IPS DF 6.9 (cell line): ENCODE measurements around the gene MARS1.
"Not testable (repeated sequence)": the region's sequence is repeated elsewhere in the genome, so short reads cannot be mapped to it uniquely, and the experiment has no call there.

Source experiments
- DNase-seq: peaks from one replicate; pipeline ENCODE4 v3.0.0-alpha.2; 2013; ENCODE audit warnings: low read depth, low spot score
- H3K27ac ChIP-seq: one replicate; pipeline ENCODE4 v1.5.1; 2013; ENCODE audit warnings: low read length, control low read depth
- H3K27me3 ChIP-seq: 2 replicates; pipeline ENCODE4 v1.6.1; 2013; ENCODE audit warnings: mild to moderate bottlenecking, low read length; ENCODE audit not compliant: control insufficient read depth, insufficient read depth
- H3K36me3 ChIP-seq: 2 replicates; pipeline ENCODE4 v1.6.1; 2013; ENCODE audit warnings: low read length; ENCODE audit not compliant: control insufficient read depth, insufficient read depth
- H3K4me1 ChIP-seq: 2 replicates; pipeline ENCODE4 v1.6.1; 2013; ENCODE audit warnings: low read length; ENCODE audit not compliant: control insufficient read depth, insufficient read depth
- H3K4me3 ChIP-seq: 2 replicates; pipeline ENCODE4 v1.5.1; 2013; ENCODE audit warnings: mild to moderate bottlenecking, low read length
- H3K9me3 ChIP-seq: 2 replicates; pipeline ENCODE4 v1.6.1; 2013; ENCODE audit warnings: low read length, inconsistent platforms; ENCODE audit not compliant: control insufficient read depth, insufficient read depth
- WGBS: extraction: QIAGEN DNeasy Blood & Tissue Kit; methylation state at CpG from one replicate; pipeline ENCODE4 v1.1.7; 2013; ENCODE audit warnings: mixed read lengths, missing lambda C conversion rate; ENCODE audit not compliant: insufficient read length, insufficient coverage; 5-methylcytosine and 5-hydroxymethylcytosine counted together

Gene MARS1

DNA sequence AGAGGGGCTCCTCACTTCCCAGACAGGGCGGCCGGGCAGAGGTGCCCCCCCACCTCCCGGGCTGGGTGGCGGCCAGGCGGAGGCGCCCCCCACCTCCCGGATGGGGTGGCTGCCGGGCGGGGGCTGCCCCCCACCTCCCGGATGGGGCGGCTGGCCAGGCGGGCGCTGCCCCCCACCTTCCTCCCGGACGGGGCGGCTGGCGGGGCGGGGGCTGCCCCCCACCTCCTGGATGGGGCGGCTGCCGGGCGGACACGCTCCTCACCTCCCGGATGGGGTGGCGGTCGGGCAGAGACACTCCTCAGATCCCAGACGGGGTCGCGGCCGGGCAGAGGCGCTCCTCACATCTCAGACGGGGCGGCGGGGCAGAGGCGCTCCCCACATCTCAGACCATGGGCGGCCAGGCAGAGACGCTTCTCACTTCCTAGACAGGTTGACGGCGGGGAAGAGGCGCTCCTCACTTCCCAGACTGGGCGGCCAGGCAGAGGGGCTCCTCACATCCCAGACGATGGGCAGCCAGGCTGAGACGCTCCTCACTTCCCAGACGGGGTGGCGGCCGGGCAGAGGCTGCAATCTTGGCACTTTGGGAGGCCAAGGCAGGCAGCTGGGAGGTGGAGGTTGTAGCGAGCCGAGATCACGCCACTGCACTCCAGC is 7.3 kb downstream of the MARS1 start:
- not testable (repeated sequence) for H3K9me3 ChIP-seq, H3K4me3 ChIP-seq, DNase-seq, H3K27me3 ChIP-seq, H3K4me1 ChIP-seq, H3K27ac ChIP-seq
- no CpG with 5 or more reads among the region's 48 CpGs for WGBS
- peaks cover 36% of the 10 kb centered on the region for H3K36me3 ChIP-seq

- Histone ChIP-seq H3K36me3 (peaks cover 27% of the 10 kb centered on the region), H3K27me3 (no peaks in the 10 kb centered on the region), H3K27ac (no peak overlapping the region), H3K4me3 (no peak overlapping the region), H3K9me3 (no peaks in the 10 kb centered on the region), H3K4me1 (no peaks in the 10 kb centered on the region)
- DNase-seq: no peak
Measured at GRCh38 chr12:57496822-57497221, 9.0 kb downstream of the MARS1 start.

DNA sequence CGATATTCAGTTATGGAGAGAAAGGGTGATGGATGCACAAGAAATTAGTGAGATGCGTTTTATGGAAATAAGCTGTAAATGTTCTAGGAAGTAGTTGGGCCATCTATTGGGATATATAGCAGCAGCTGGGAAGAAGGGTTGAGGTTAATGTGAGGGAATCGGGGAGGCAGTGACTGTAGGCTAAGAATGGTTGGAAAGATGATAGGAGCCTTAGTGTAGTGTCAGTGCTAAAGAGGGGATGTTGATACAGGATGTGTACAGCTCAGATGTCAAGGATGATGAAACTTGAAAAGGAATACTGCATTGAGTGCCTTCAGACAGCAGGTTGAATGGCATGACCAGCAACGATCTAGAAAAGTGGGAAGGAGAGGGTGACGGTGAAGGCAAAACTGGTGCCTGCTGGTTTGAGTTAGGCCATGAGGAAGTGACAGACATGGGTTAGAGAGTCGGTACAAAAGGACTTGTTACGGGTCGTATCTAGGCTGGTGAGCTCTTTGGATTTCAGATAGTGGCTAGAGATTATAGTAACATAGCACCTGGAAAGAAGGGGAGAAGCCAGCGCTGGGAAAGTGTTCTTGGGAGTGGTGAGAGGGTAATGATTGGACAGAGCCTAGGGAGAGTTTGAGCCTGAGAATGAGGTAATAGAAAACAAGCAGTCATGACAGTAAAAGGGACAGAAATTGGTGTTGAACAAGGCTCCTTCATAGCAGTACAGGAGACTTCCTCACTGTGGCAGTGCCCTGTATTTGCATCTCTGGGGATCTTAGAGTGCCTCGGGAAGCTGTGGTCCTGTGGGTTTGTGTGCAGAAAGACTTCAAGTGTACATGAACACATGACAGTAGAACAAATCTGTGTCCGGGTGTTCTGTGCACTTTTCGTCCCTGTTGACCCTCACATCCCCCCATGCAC is 9.6 kb downstream of the MARS1 start:
- H3K36me3 ChIP-seq: peaks cover 27% of the 10 kb centered on the region
- no peak overlapping the region for H3K27ac ChIP-seq
- H3K4me3 ChIP-seq: no peak overlapping the region
- DNase-seq: no peak
- no peaks in the 10 kb centered on the region for H3K27me3 ChIP-seq
- H3K9me3 ChIP-seq: no peaks in the 10 kb centered on the region
- WGBS: 100% methylated on average over 3 of the region's 12 CpGs
- no peaks in the 10 kb centered on the region for H3K4me1 ChIP-seq

GRCh38 chr12:57498132-57498502 is 10.2 kb downstream of the MARS1 start:
- Histone ChIP-seq H3K4me1 (no peaks in the 10 kb centered on the region), H3K27me3 (no peaks in the 10 kb centered on the region), H3K4me3 (no peak overlapping the region), H3K9me3 (no peaks in the 10 kb centered on the region), H3K27ac (no peak overlapping the region), H3K36me3 (peaks cover 24% of the 10 kb centered on the region)
- WGBS: no CpG with 5 or more reads among the region's 9 CpGs
- DNase-seq: no peak

- DNase-seq: no peak
- Histone ChIP-seq H3K27me3 (no peaks in the 10 kb centered on the region), H3K9me3 (no peaks in the 10 kb centered on the region), H3K4me1 (no peaks in the 10 kb centered on the region), H3K27ac (no peak overlapping the region), H3K36me3 (peaks cover 24% of the 10 kb centered on the region), H3K4me3 (no peak overlapping the region)
- no CpG with 5 or more reads among the region's 4 CpGs for WGBS
Measured at GRCh38 chr12:57498571-57498970, 10.7 kb downstream of the MARS1 start.

- Histone ChIP-seq H3K9me3 (no peaks in the 10 kb centered on the region), H3K36me3 (peaks cover 31% of the 10 kb centered on the region)
- no CpG with 5 or more reads among the region's 11 CpGs for WGBS
Measured at GRCh38 chr12:57500213-57500612, 12.3 kb downstream of the MARS1 start.

DNA sequence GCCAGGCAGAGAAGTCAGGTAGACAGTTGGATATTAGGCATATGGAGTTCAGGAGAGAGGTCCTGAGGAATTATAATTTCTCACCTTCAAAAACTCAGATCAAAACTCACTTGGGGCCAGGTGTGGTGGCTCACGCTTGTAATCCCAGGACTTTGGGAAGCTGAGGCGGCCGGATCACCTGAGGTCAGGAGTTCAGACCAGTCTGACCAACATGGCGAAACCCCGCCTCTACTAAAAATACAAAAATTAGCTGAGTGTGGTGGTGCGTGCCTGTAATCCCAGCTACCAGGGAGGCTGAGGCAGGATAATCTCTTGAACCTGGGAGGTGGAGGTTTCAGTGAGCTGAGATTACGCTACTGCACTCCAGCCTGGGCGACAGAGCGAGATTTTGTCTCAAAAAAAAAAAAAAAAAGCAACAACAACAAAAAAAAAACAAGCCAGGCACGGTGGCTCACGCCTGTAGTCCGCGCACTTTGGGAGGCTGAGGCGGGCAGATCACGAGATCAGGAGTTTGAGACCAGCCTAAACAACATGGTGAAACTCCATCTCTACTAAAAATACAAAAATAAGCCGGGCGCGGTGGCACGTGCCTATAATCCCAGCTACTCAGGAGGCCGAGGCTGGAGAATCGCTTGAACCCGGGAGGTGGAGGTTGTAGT is 14.6 kb downstream of the MARS1 start:
- not testable (repeated sequence) for DNase-seq, H3K4me1 ChIP-seq, H3K9me3 ChIP-seq, H3K27ac ChIP-seq, H3K4me3 ChIP-seq, H3K27me3 ChIP-seq
- peaks cover 34% of the 10 kb centered on the region for H3K36me3 ChIP-seq
- no CpG with 5 or more reads among the region's 22 CpGs for WGBS

More at GRCh38 chr12:57500213-57500612, 12.3 kb downstream of the MARS1 start:
- Histone ChIP-seq H3K4me1 (no peaks in the 10 kb centered on the region), H3K4me3 (no peak overlapping the region), H3K27me3 (no peaks in the 10 kb centered on the region), H3K27ac (no peak overlapping the region)
- no peak for DNase-seq

DNA sequence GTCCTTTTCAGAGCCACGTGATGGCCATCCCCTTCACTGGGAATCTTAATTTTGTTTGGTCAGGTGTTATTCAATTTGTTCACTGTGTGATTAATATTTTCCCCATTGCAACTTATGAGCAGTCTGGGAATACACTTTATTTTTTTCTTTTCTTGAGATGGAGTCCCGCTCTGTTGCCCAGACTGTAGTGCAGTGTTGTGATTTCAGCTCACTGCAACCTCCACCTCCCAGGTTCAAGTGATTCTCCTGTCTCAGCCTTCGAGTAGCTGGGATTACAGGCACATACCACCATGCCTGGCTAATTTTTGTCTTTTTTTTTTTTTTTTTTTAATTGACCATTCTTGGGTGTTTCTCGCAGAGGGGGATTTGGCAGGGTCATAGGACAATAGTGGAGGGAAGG is 18.7 kb downstream of the MARS1 start:
- H3K4me1 ChIP-seq, H3K9me3 ChIP-seq, DNase-seq, H3K4me3 ChIP-seq, H3K27me3 ChIP-seq, H3K27ac ChIP-seq: not testable (repeated sequence)
- no CpG with 5 or more reads among the region's 4 CpGs for WGBS
- peaks cover 23% of the 10 kb centered on the region for H3K36me3 ChIP-seq

DNA sequence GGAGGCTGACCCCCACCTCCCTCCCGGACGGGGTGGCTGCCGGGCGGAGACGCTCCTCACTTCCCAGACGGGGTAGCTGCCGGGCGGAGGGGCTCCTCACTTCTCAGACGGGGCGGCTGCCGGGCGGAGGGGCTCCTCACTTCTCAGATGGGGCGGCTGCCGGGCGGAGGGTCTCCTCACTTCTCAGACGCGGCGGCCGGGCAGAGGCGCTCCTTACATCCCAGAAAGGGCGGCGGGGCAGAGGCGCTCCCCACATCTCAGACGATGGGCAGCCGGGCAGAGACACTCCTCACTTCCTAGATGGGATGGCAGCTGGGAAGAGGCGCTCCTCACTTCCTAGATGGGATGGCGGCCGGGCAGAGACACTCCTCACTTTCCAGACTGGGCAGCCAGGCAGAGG is 19.9 kb downstream of the MARS1 start:
- H3K27me3 ChIP-seq, DNase-seq, H3K4me3 ChIP-seq, H3K27ac ChIP-seq, H3K4me1 ChIP-seq, H3K9me3 ChIP-seq: not testable (repeated sequence)
- no CpG with 5 or more reads among the region's 28 CpGs for WGBS
- peaks cover 31% of the 10 kb centered on the region for H3K36me3 ChIP-seq

DNA sequence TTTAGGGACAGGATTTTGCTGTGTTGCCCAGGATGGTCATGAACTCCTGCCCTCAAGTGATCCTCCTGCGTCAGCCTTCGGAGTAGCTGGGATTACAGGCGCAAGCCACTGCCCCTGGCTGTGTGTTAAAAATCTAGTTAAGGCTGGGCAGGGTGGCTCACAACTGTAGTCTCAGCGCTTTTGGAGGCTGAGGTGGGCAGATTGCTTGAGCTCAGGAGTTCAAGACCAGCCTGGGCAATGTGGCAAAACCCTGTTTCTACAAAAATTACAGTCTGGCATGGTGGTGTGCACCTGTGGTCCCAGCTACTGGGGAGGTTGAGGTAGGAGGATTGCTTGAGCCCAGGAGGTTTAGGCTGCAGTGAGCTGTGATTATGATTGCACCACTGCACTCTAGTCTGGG is 23.3 kb downstream of the MARS1 start:
- H3K27ac ChIP-seq: no peak overlapping the region
- no peaks in the 10 kb centered on the region for H3K27me3 ChIP-seq
- peaks cover 38% of the 10 kb centered on the region for H3K36me3 ChIP-seq
- no peak overlapping the region for H3K4me3 ChIP-seq
- no peaks in the 10 kb centered on the region for H3K9me3 ChIP-seq
- no peaks in the 10 kb centered on the region for H3K4me1 ChIP-seq
- WGBS: no CpG with 5 or more reads among the region's 4 CpGs
- no peak for DNase-seq
